Calu3 (cell line): Measurements from ENCODE around the gene PDE3B. TPM values are rescaled to one million over a fixed set of nuclear protein-coding genes. Genes with fewer than 3 reads are reported as not detected.
"Not testable (repeated sequence)": the region's sequence is repeated elsewhere in the genome, so short reads cannot be mapped to it uniquely, and the experiment has no call there.

Experiments
- BruUV-seq: library from RNA; stranded (reverse); fragments of 400-500 nt; replicated peaks from 2 replicates; lab custom pipeline; 2021; lab: Mats Ljungman, UMichigan
- CTCF ChIA-PET: fragments of 300-600 bp; sonication (Branson Sonifier 250); formaldehyde crosslinking; loops from one replicate; lab custom pipeline; 2022; ENCODE audit warnings: antibody characterized with exemption; lab: Charles Lee
- DNase-seq: peaks from one replicate; pipeline ENCODE4 v3.0.0; 2022
- H3K27ac Mint-ChIP-seq: one replicate; pipeline ENCODE4 v1.8.0; 2022; ENCODE audit warnings: mixed read lengths; ENCODE audit not compliant: unreplicated experiment
- H3K27me3 Mint-ChIP-seq: one replicate; pipeline ENCODE4 v1.8.0; 2022; ENCODE audit warnings: mixed read lengths; ENCODE audit not compliant: unreplicated experiment
- H3K36me3 Mint-ChIP-seq: one replicate; pipeline ENCODE4 v1.8.0; 2022; ENCODE audit warnings: mild to moderate bottlenecking, moderate library complexity, mixed read lengths; ENCODE audit not compliant: insufficient read depth, unreplicated experiment
- H3K4me1 Mint-ChIP-seq: one replicate; pipeline ENCODE4 v1.8.0; 2022; ENCODE audit warnings: mild to moderate bottlenecking, low read depth, mixed read lengths; ENCODE audit not compliant: unreplicated experiment
- H3K4me3 Mint-ChIP-seq: one replicate; pipeline ENCODE4 v1.8.0; 2022; ENCODE audit warnings: mild to moderate bottlenecking, low read depth, moderate library complexity, mixed read lengths; ENCODE audit not compliant: unreplicated experiment
- H3K9me3 Mint-ChIP-seq: one replicate; pipeline ENCODE4 v1.8.0; 2022; ENCODE audit warnings: low read depth, mixed read lengths; ENCODE audit not compliant: unreplicated experiment
- intact Hi-C: fragments of 100-400 bp; cut with micrococcal nuclease; formaldehyde crosslinking; loops from one replicate; pipeline ENCODE4 v1.10.0; 2022; ENCODE audit not compliant: unreplicated experiment
- total RNA-seq: library from RNA; stranded (reverse); gene quantifications from 2 replicates; pipeline ENCODE4 v1.2.3, GENCODE V29; 2022
- TF ChIP-seq, protein P1 (sequence below): fragments of 200-600 bp; IDR thresholded peaks from one replicate; pipeline ENCODE4 v1.8.0; 2022; ENCODE audit warnings: antibody characterized with exemption; ENCODE audit not compliant: unreplicated experiment

Gene PDE3B
- total RNA-seq, 1 experiment from 2014 or later = 4.5 TPM

DNA sequence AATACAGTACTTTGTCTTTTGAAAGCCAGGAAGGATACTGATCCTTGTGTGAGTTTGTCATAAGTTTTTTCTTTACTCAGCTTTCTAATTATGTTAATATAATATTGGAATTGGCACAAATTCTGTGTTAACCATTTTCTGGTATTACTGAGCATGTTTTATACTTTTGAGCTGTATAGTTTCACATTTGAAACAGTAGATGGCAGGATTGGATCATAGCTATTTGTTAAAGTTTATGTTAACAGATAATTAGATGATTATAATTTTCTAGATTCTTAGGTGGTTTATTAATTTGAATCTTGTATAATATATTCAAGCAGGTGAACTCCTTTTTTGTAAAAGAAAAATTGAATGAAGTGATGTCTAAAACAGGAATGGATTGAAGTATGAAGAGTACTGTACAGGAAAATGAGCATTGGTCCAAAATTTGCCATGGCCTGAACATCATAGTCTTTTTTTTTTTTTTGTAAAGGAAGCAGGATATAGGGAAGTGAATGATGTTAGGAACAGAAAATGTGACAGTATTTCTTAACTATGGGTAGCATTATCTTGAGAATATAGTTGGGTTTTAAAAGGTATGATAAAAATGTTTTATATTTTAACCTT is 146.4 kb downstream of the PDE3B start:
- TF ChIP-seq, protein P1, sequence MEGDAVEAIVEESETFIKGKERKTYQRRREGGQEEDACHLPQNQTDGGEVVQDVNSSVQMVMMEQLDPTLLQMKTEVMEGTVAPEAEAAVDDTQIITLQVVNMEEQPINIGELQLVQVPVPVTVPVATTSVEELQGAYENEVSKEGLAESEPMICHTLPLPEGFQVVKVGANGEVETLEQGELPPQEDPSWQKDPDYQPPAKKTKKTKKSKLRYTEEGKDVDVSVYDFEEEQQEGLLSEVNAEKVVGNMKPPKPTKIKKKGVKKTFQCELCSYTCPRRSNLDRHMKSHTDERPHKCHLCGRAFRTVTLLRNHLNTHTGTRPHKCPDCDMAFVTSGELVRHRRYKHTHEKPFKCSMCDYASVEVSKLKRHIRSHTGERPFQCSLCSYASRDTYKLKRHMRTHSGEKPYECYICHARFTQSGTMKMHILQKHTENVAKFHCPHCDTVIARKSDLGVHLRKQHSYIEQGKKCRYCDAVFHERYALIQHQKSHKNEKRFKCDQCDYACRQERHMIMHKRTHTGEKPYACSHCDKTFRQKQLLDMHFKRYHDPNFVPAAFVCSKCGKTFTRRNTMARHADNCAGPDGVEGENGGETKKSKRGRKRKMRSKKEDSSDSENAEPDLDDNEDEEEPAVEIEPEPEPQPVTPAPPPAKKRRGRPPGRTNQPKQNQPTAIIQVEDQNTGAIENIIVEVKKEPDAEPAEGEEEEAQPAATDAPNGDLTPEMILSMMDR = peak; percentile 37
- no peak for DNase-seq
- no peak overlapping the region for H3K27ac Mint-ChIP-seq
- no peak overlapping the region for H3K4me3 Mint-ChIP-seq
- no peaks in the 10 kb centered on the region for H3K9me3 Mint-ChIP-seq
- H3K27me3 Mint-ChIP-seq = no peaks in the 10 kb centered on the region
- H3K4me1 Mint-ChIP-seq = no peaks in the 10 kb centered on the region
- CTCF ChIA-PET = interaction anchor here (0.6 to 3.4 kb wide), 9 partner anchors 102 to 840 kb away, joined by 3 to 124 read pairs (median 3); partner anchors contain the start of gene CYP2R1
- H3K36me3 Mint-ChIP-seq = no peaks in the 10 kb centered on the region
- BruUV-seq = no TSS peak
- intact Hi-C loops = loop anchor here (1.0 to 5.0 kb wide), 3 partner anchors 117 to 417 kb away; no protein-coding TSS in a partner anchor

DNA sequence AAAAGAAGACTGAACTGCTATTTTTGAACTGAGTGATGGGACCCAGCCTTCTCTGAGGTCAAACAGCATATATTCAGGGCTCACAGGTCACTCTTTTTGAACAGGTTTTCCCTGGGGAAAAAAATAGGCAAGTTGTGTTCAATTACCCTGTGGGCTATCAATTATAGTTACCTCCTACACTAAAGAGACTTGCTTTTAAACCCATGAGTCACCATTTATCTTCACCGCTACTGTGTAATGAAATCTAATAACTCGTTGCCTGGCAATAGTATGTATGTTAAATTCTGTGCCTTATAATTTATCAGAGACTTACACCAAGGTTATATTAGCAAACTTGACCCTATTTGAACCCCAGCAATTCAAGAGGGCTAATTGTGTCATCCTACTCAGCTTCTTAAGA is 149.9 kb downstream of the PDE3B start:
- Mint-ChIP-seq H3K4me3 (no peak overlapping the region), H3K36me3 (no peaks in the 10 kb centered on the region), H3K9me3 (no peaks in the 10 kb centered on the region), H3K27me3 (no peaks in the 10 kb centered on the region), H3K27ac (no peak overlapping the region), H3K4me1 (no peaks in the 10 kb centered on the region)
- DNase-seq = no peak
- BruUV-seq = no TSS peak
- intact Hi-C loops = loop anchor here (5.0 kb wide), 1 partner anchor 414 kb away; no protein-coding TSS in a partner anchor
- CTCF ChIA-PET = interaction anchor here (2.0 kb wide), 1 partner anchor 114 kb away, joined by 8 read pairs; no protein-coding TSS in a partner anchor
- TF ChIP-seq, protein P1 = no peak

DNA sequence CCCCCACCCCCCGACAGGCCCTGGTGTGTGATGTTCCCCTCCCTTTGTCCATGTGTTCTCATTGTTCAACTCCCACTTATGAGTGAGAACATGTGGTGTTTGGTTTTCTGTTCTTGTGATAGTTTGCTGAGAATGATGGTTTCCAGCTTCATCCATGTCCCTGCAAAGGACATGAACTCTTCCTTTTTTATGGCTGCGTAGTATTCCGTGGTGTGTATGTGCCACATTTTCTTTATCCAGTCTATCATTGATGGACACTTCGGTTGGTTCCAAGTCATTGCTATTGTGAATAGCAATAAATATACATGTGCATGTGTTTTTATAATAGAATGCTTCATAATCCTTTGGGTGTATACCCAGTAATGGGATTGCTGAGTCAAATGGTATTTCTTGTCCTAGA is 152.4 kb downstream of the PDE3B start:
- H3K27me3 Mint-ChIP-seq, DNase-seq, BruUV-seq, H3K27ac Mint-ChIP-seq, H3K9me3 Mint-ChIP-seq, intact Hi-C loops, CTCF ChIA-PET, H3K4me1 Mint-ChIP-seq, H3K36me3 Mint-ChIP-seq, H3K4me3 Mint-ChIP-seq: not testable (repeated sequence)

DNA sequence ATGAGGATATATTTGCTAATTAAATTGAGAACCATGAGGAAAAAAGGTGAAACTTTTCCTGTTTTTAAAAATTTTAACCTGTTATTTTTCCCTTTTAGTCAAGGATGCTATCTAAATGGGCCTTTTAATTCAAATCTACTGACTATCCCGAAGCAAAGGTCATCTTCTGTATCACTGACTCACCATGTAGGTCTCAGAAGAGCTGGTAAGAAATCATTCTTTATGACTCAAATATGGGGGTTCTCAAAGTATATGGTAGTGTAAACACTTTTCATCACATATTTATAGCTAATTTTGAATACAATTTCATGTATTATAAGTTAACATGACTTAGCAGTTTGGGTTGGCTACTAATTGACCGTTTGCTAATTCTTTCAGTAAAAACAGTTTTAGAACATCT is 160.2 kb downstream of the PDE3B start:
- TF ChIP-seq, protein P1 = no peak
- no peaks in the 10 kb centered on the region for H3K27me3 Mint-ChIP-seq
- CTCF ChIA-PET = no interaction called here
- intact Hi-C loops = no loop called here
- no peak overlapping the region for H3K4me3 Mint-ChIP-seq
- no peaks in the 10 kb centered on the region for H3K9me3 Mint-ChIP-seq
- H3K4me1 Mint-ChIP-seq = no peaks in the 10 kb centered on the region
- DNase-seq = no peak
- no TSS peak for BruUV-seq
- H3K36me3 Mint-ChIP-seq = no peaks in the 10 kb centered on the region
- no peak overlapping the region for H3K27ac Mint-ChIP-seq

DNA sequence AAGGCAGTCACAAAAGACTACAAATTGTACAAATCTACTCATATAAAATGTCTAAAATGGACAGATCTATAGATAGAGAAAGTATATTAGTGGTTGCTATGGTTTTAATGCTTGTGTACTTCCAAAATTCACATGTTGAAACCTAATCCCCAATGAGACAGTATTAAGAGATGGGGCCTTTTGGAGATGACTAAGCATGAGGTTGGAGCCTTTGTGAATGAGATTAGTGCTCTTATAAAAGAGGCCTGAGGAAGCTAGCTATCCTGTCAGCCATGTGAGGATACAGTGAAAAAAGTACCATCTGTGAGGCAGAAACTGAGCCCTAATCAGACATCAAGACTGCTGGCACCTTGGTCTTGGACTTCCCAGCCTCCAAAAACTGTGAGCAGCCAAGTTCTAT is 165.9 kb downstream of the PDE3B start:
- CTCF ChIA-PET = no interaction called here
- TF ChIP-seq, protein P1 = no peak
- intact Hi-C loops = no loop called here
- no peaks in the 10 kb centered on the region for H3K9me3 Mint-ChIP-seq
- H3K4me1 Mint-ChIP-seq = no peaks in the 10 kb centered on the region
- H3K4me3 Mint-ChIP-seq = no peak overlapping the region
- no TSS peak for BruUV-seq
- no peaks in the 10 kb centered on the region for H3K27me3 Mint-ChIP-seq
- no peaks in the 10 kb centered on the region for H3K36me3 Mint-ChIP-seq
- DNase-seq = no peak
- H3K27ac Mint-ChIP-seq = no peak overlapping the region
